ENCODE data around the gene ACP7. TPM values are rescaled to one million over a fixed set of nuclear protein-coding genes. Genes with fewer than 3 reads are reported as not detected.
A peak's percentile ranks its signal among the peaks of the same experiment; 100 is the strongest.

Gene ACP7, protein sequence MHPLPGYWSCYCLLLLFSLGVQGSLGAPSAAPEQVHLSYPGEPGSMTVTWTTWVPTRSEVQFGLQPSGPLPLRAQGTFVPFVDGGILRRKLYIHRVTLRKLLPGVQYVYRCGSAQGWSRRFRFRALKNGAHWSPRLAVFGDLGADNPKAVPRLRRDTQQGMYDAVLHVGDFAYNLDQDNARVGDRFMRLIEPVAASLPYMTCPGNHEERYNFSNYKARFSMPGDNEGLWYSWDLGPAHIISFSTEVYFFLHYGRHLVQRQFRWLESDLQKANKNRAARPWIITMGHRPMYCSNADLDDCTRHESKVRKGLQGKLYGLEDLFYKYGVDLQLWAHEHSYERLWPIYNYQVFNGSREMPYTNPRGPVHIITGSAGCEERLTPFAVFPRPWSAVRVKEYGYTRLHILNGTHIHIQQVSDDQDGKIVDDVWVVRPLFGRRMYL
- total RNA-seq (2014; rRNA removed; shearing (Covaris generic)) (0.45 and 0.97 TPM in 2 replicates), polyA plus RNA-seq (2016; fragmentation: Nextera tagmentation; extraction: Ambion mirVana) (0.26 and 0.27 TPM in 2 replicates)
- long read RNA-seq, result 0 reads

DNA sequence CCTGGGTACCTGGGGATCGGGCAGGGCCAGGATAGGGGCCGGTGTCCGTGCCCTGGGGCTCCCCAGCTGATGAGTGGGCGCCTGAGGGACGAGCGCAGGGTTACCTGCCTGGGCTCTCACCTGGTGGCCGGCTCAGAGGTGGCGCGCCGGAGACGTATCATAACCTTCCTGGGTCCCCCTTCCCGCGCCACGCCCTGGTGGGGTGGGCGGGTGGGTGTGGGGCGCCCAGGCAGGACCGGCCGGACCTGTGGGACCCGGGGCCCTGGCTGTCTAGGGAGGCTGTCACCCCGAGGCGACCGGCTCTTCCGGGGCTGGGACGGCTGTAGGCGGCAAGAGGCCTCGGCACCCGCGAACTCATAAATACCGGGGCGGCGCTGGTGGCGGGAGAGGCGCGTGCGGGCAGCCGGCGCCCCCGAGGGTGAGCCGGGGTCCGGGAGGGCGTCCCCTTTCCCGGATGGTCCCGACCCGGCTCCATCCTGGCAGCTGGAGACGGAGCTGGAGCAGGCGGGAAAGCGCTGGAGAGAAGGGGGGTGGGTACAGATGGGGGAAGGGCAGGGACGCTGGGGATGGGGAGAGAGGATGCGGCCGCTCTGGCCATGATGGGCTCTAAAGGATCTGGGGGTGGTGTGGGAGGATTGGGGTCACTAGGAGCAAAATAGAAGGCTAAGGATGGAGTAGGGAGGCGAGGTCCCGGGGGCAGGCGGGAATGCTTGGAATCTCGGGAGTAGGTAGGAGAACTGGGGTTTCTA is at the start of gene ACP7:
ACP7 (plus strand) TSS at position 386 of the 749 bp plus-strand sequence. CDS start 902 bp downstream, outside the sequence.
- peaks cover 34% of the 10 kb centered on the region for H3K27me3 Mint-ChIP-seq (ENCODE audit: insufficient read depth, low read depth, poor library complexity)
- Histone ChIP-seq H3K4me2 (peak within 1 kb of the TSS; percentile 96), H3K4me3 (peak within 1 kb of the TSS; percentile 73), H3K36me3 (ENCODE audit: insufficient read depth) (no peaks in the 10 kb centered on the region), H3K4me1 (ENCODE audit: insufficient read depth) (peaks cover 15% of the 10 kb centered on the region), H2AFZ (peak within 1 kb of the TSS; percentile 100), H3K9me2 (ENCODE audit: insufficient read depth) (no peaks in the 10 kb centered on the region), H3K27me3 (ENCODE audit: insufficient read depth) (peaks cover 41% of the 10 kb centered on the region), H3F3A (replicated peaks; ENCODE audit: low read depth) (no peaks in the 10 kb centered on the region), H4K20me1 (replicated peaks; ENCODE audit: insufficient read depth) (no peaks in the 10 kb centered on the region), H3K79me2 (replicated peaks; ENCODE audit: insufficient read depth) (no peaks in the 10 kb centered on the region), H3K27ac (ENCODE audit: low read depth) (no peak within 1 kb of the TSS)
- no peaks in the 10 kb centered on the region; the same call in 2 of the 3 replicates for H3K36me3 Mint-ChIP-seq (ENCODE audit: low read depth)
- no peak for TF ChIP-seq POLR2AphosphoS5 (IDR thresholded peaks at IDR 0.05; ENCODE audit: low read depth)
- TF ChIP-seq EZH2phosphoT487 (IDR thresholded peaks at IDR 0.05; ENCODE audit: unreplicated experiment), result no peak
- no peak for TF ChIP-seq EZH2 (IDR thresholded peaks at IDR 0.05; ENCODE audit: low read depth, unreplicated experiment)
- TF ChIP-seq, protein P1, sequence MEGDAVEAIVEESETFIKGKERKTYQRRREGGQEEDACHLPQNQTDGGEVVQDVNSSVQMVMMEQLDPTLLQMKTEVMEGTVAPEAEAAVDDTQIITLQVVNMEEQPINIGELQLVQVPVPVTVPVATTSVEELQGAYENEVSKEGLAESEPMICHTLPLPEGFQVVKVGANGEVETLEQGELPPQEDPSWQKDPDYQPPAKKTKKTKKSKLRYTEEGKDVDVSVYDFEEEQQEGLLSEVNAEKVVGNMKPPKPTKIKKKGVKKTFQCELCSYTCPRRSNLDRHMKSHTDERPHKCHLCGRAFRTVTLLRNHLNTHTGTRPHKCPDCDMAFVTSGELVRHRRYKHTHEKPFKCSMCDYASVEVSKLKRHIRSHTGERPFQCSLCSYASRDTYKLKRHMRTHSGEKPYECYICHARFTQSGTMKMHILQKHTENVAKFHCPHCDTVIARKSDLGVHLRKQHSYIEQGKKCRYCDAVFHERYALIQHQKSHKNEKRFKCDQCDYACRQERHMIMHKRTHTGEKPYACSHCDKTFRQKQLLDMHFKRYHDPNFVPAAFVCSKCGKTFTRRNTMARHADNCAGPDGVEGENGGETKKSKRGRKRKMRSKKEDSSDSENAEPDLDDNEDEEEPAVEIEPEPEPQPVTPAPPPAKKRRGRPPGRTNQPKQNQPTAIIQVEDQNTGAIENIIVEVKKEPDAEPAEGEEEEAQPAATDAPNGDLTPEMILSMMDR (conservative IDR thresholded peaks at IDR 0.05; ENCODE audit: low read depth in 2 of 2), result no peak
- TF ChIP-seq JUNB (IDR thresholded peaks at IDR 0.05; ENCODE audit: unreplicated experiment), result no peak
- TF ChIP-seq, protein P2, sequence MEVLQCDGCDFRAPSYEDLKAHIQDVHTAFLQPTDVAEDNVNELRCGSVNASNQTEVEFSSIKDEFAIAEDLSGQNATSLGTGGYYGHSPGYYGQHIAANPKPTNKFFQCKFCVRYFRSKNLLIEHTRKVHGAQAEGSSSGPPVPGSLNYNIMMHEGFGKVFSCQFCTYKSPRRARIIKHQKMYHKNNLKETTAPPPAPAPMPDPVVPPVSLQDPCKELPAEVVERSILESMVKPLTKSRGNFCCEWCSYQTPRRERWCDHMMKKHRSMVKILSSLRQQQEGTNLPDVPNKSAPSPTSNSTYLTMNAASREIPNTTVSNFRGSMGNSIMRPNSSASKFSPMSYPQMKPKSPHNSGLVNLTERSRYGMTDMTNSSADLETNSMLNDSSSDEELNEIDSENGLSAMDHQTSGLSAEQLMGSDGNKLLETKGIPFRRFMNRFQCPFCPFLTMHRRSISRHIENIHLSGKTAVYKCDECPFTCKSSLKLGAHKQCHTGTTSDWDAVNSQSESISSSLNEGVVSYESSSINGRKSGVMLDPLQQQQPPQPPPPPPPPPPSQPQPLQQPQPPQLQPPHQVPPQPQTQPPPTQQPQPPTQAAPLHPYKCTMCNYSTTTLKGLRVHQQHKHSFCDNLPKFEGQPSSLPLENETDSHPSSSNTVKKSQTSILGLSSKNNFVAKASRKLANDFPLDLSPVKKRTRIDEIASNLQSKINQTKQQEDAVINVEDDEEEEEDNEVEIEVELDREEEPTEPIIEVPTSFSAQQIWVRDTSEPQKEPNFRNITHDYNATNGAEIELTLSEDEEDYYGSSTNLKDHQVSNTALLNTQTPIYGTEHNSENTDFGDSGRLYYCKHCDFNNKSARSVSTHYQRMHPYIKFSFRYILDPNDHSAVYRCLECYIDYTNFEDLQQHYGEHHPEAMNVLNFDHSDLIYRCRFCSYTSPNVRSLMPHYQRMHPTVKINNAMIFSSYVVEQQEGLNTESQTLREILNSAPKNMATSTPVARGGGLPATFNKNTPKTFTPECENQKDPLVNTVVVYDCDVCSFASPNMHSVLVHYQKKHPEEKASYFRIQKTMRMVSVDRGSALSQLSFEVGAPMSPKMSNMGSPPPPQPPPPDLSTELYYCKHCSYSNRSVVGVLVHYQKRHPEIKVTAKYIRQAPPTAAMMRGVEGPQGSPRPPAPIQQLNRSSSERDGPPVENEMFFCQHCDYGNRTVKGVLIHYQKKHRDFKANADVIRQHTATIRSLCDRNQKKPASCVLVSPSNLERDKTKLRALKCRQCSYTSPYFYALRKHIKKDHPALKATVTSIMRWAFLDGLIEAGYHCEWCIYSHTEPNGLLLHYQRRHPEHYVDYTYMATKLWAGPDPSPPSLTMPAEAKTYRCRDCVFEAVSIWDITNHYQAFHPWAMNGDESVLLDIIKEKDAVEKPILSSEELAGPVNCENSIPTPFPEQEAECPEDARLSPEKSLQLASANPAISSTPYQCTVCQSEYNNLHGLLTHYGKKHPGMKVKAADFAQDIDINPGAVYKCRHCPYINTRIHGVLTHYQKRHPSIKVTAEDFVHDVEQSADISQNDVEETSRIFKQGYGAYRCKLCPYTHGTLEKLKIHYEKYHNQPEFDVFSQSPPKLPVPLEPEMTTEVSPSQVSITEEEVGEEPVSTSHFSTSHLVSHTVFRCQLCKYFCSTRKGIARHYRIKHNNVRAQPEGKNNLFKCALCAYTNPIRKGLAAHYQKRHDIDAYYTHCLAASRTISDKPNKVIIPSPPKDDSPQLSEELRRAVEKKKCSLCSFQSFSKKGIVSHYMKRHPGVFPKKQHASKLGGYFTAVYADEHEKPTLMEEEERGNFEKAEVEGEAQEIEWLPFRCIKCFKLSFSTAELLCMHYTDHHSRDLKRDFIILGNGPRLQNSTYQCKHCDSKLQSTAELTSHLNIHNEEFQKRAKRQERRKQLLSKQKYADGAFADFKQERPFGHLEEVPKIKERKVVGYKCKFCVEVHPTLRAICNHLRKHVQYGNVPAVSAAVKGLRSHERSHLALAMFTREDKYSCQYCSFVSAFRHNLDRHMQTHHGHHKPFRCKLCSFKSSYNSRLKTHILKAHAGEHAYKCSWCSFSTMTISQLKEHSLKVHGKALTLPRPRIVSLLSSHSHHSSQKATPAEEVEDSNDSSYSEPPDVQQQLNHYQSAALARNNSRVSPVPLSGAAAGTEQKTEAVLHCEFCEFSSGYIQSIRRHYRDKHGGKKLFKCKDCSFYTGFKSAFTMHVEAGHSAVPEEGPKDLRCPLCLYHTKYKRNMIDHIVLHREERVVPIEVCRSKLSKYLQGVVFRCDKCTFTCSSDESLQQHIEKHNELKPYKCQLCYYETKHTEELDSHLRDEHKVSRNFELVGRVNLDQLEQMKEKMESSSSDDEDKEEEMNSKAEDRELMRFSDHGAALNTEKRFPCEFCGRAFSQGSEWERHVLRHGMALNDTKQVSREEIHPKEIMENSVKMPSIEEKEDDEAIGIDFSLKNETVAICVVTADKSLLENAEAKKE (CRISPR knock-in tag; IDR thresholded peaks at IDR 0.05), result no peak
- ATAC-seq, result peak; percentile 82
- DNase-seq (ENCODE audit: low spot score), result peak; percentile 65
- H3K4me3 Mint-ChIP-seq, result peak within 1 kb of the TSS; percentile 75
- H3K4me1 Mint-ChIP-seq, result peaks cover 19% of the 10 kb centered on the region
- no peaks in the 10 kb centered on the region for H3K9me3 Mint-ChIP-seq
- H3K27ac Mint-ChIP-seq, result no peak within 1 kb of the TSS
